ENCODE data around the gene LSAMP.
"Not testable (repeated sequence)": the region's sequence is repeated elsewhere in the genome, so short reads cannot be mapped to it uniquely, and the experiment has no call there.

- TF ChIP-seq, protein P1, sequence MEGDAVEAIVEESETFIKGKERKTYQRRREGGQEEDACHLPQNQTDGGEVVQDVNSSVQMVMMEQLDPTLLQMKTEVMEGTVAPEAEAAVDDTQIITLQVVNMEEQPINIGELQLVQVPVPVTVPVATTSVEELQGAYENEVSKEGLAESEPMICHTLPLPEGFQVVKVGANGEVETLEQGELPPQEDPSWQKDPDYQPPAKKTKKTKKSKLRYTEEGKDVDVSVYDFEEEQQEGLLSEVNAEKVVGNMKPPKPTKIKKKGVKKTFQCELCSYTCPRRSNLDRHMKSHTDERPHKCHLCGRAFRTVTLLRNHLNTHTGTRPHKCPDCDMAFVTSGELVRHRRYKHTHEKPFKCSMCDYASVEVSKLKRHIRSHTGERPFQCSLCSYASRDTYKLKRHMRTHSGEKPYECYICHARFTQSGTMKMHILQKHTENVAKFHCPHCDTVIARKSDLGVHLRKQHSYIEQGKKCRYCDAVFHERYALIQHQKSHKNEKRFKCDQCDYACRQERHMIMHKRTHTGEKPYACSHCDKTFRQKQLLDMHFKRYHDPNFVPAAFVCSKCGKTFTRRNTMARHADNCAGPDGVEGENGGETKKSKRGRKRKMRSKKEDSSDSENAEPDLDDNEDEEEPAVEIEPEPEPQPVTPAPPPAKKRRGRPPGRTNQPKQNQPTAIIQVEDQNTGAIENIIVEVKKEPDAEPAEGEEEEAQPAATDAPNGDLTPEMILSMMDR (IDR thresholded peaks at IDR 0.05), result not testable (repeated sequence)
- not testable (repeated sequence) for TF ChIP-seq REST (IDR thresholded peaks at IDR 0.05; ENCODE audit: insufficient read depth in 1 of 2, low read depth in 2 of 2, low read length in 1 of 2); SIN3A (IDR thresholded peaks at IDR 0.05; ENCODE audit: borderline replicate concordance, insufficient read depth, low read depth, low read length); POLR2AphosphoS5 (IDR thresholded peaks at IDR 0.05; ENCODE audit: low read depth, low read length); TCF7L2 (IDR thresholded peaks at IDR 0.05; ENCODE audit: low read depth, low read length)
Observed at GRCh38 chr3:115800065-115800464, 645.2 kb downstream of the LSAMP start.
